ENCODE data around the gene SETD1B.
"Not testable (repeated sequence)": the region's sequence is repeated elsewhere in the genome, so short reads cannot be mapped to it uniquely, and the experiment has no call there.

SETD1B gene

DNA sequence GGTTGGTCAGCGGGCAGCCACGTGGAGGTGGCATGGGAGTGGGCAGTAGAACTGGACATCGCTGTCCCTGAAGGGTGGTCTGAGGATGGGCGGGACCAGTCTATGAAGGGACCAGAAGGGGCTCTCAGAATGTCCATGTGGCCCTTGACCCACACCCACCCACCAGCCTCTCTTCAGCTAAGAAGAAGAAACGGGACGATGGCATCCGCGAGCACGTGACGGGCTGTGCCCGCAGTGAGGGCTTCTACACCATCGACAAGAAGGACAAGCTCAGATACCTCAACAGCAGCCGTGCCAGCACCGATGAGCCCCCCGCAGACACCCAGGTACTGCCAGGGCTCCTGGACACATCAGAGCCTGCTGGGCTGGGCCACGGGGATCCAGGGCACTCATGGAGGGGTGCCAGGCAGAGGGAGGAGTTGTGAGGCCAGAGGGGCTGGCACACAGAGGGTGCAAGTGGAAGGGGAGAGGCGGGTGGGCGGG, 21.3 kb downstream of the SETD1B start:
- DNase-seq (ENCODE audit: low read depth in 3 of 3): no peak

DNA sequence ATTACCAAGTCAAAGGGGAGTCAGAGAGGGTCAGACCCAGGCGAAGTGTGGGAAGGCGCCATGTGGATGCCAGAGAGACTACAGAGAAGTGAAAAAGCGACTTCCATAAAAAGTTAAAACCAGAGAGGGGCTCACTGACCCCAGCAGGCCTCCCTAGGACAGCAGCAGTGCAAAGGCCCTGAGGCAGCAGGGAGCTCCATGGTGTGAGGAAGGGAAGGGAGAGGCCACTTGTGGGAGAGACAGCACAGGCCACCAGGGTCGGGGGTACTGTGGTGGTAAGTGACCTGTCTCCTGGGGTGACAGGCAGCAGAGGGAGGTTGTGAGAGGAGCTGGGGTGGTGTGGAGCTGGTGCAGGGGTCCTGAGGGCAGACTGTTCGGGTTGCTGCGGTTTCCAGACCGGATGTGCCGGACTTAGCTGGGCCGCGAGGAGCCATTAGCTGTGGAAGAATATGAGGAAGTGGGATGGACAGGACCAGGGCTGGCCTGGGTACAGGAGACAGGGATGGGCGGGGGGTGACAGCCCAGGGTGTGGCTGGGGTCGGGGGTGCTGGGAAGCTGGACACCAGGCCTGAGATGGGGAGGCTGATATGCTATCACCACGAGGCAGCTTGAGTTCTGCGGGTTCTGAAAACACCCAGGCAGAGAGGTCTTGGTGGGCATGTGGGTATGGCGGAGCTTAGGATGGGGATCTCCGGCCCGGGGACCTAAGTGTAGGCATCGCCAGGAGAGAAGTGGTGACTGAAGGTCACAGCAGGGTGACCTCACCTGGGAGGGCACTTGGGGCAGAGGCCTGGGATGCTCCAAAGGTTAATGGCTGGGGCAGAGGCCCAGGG, 22.7 kb downstream of the SETD1B start:
- no peak for DNase-seq (ENCODE audit: low read depth in 3 of 3)

DNA sequence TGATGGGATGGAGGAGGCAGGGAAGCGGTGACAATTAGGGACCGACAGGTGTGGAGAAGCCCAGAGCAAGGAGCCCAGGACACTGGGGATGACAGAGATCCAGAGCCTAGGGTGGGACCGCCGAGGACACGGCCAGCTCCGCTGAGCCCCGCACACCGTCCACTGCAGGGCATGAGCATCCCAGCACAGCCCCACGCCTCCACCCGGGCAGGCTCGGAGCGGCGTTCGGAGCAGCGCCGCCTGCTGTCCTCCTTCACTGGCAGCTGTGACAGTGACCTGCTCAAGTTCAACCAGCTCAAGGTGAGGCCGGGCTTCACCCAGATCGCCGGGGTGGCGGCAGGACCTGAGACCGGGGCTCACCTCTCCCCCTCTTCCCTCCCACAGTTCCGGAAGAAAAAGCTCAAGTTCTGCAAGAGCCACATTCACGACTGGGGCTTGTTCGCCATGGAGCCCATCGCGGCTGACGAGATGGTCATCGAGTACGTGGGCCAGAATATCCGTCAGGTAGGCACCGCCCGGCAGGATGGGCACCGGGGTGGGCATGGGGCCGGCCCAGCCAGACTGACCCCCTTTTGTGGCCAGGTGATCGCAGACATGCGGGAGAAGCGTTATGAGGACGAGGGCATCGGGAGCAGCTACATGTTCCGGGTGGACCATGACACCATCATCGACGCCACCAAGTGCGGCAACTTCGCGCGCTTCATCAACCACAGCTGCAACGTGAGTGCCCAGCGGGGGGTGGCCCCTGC, 23.7 kb downstream of the SETD1B start:
- DNase-seq (ENCODE audit: low read depth in 3 of 3): no peak

DNA sequence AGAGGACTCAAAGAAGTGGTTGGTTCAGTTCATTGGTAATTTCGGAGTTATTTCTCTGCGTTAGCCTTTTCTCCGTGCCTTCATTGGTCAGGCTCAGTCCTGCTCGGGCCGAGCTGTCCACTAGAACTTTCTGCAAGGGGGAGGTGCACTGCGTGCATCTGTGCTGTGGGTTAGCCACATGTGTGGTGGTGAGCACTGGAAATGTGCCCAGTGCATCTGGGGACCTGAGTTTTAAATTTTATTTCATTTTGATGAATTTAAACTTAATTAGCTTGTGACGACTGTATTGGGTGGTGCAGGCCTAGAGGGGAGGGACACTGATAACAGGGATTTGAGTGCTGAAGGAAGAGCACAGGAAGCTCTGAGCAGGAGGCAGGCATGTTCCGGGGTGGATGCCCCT, 24.5 kb downstream of the SETD1B start:
- DNase-seq (ENCODE audit: low read depth in 3 of 3): no peak

- no peak for DNase-seq (ENCODE audit: low read depth in 3 of 3)
Measured at GRCh38 chr12:121828826-121829225, 25.0 kb downstream of the SETD1B start.

DNA sequence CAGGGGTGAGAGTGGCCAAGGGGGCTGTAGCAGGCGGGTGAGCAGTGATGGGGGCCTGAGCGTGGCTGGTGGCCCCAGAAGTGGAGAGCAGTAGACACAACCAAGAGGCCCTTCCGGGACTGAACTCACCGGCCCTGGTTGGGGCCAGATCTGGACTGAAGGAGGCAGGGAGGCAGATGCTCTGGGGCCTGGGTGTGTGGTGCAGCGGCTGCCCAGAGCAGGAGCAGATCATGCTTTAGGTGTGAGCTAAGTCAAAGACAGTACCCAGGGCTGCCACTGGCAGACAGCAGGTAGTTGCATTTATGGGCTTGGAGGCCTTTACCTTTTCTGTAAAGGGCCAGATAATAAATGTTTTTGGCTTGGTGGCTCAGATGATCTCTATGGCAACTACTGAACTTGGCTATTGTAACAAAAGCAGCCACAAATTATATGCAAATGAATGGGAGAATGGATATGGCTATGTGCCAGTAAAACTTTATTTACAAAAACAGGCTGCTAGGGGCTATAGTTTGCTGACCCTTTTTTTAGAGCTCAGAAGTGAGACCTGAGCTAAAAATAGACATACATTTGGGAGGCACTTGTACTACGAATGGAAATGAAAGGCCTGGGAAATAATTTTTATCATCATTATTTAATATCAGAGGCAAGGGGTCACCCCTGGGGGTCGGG, 25.6 kb downstream of the SETD1B start:
- DNase-seq (ENCODE audit: low read depth in 3 of 3): no peak

- DNase-seq (ENCODE audit: low read depth in 3 of 3): no peak
Measured at GRCh38 chr12:121830134-121830533, 26.3 kb downstream of the SETD1B start.

DNA sequence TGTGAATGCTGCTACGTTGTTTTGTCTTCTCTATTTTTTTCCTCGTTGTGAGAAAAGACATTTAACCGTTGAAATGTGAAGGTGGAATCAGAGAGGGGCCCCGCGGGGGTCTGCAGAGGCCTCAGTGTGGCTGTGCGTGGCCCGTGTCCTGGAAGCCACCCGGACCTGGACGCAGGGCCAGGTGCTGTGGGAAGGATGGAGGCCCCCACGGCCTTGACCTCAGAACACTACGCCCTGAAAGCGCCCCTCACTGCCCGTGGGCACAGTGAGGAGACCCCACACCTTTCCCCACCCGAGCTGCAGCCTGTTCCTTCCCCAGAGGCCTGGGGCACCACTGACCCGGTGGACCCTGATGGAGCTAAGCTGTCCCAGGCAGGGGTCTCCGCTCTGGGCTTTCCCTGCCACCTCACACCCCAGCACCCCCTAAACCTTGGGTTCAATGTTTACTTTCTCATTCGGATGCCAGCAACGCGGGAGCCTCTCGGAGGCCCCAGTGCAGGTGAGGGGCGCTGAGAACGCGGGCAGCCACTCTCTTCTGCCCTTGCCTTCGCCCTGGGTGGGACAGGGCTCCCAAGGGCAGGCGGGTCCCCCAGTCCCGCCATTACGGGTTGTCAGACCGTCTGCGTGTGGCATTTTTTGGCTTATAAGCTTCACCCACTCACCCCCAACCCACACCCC, 26.9 kb downstream of the SETD1B start:
- DNase-seq (ENCODE audit: low read depth in 3 of 3): no peak

GRCh38 chr12:121831571-121832245, 27.9 kb downstream of the SETD1B start:
- DNase-seq (ENCODE audit: low read depth in 3 of 3): no peak

DNA sequence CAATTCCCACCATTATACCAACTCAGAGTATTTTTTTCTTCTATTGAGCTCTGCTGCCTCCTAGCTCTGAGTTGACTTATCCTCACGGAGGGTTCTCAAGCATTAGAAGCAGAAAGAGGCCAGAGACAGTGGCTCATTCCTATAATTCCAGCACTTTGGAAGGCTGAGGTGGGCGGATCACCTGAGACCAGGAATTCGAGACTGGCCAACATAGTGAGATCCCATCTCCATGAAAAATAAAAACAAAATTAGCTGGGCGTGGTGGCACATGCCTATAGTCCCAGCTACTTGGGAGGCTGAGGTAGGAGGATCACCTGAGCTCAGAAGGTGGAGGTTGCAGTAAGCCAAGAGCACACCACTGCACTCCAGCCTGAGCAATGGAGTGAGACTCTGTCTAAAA, 33.9 kb downstream of the SETD1B start:
- DNase-seq (ENCODE audit: low read depth in 3 of 3): no peak

DNA sequence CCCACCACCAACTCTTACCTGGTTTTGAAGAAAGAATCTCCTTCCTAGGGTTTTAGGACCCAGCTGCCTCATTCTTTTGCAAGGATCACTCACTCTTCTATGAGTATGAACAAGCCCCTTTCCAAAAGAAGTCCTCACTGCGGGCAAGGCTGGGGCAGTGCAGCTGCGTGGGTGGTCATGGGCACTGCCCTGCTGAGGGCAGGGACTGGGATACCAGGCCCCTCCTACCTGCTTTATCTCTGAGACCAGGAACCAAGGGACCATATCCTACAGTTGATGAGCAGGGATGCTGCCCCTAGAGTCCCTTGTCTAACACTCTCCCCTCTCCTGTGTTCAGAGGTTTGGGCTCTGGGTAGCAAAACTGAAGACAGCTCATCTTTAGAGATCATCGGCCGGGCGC, 34.3 kb downstream of the SETD1B start:
- DNase-seq (ENCODE audit: low read depth in 3 of 3): no peak

DNA sequence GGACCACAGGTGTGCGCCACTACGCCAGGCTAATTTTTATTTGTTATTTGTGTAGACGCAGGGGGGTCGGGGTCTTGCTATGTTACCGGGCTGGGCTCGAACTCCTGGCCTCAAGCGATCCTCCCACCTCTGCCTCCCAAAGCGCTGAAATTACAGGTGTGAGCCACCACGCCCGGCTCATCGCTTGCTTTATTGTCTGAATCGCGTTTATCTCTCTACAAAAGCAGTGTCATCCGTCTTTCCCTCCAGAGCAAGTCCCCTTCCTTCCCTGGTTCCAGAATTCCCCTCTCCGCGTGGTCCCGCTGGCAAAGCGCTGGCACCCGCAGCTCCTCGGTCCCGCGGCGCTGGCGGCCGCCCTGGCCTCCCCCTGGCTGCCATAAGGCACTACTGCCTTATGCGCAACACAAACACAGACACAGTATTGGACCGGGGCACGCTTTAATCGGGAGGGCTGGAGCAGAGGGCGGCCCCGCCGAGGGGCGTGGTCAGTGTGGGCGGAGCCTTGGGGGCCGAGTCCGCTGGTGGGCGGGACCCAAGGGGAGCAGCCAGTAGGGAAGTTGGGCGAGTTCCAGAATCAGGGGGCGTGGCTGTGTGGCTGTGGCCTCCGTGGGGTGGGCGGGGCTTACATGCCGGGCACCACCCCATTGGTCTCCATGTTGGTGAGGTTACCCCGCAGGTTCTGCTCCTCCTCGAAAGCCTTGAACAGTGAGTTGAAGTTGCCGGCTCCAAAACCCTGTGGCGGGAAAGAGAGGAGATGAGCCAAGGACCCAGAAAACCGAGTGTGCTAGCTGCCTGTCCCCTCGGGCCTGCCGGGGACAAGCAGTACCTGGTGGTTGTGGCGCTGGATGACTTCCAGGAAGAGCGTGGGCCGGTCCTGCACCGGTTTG, 35.5 kb downstream of the SETD1B start:
- peak; percentile 99 to 100 (median 99) for DNase-seq (ENCODE audit: low read depth in 3 of 3)

DNA sequence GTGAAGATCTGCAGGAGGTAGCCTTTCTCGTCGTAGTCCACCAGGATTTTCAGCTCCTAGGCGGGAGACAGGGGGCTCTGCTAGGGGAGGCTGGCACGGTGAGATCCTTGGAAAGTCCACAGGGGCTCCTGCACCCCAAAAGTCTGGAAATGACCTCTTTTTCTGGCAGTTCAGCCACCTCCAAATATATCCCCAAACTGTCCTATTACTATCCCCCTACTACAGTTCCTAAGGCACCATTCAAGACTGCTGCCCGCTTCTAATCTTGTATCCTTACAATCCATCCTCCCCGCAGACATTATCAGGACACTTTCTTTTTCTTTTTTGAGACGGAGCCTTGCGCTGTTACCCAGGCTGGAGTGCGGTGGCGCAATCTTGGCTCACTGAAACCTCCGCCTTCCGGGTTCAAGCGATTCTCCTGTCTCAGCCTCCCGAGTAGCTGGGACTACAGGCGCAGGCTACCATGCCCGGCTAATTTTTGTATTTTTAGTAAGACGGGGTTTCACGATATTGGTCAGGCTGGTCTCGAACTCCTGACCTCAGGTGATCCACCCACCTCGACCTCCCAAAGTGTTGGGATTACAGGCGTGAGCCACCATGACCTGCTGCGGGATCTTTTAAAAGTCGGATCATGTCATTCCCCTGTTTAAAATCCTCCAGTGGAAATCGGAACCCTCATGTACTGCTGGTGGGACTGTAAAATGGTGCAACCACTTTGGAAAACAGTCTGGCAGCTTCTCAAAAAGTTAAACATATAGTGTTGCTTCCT, 36.4 kb downstream of the SETD1B start:
- DNase-seq (ENCODE audit: low read depth in 3 of 3): no peak

GRCh38 chr12:121843236-121843982, 39.6 kb downstream of the SETD1B start:
- DNase-seq (ENCODE audit: low read depth in 3 of 3): no peak

DNA sequence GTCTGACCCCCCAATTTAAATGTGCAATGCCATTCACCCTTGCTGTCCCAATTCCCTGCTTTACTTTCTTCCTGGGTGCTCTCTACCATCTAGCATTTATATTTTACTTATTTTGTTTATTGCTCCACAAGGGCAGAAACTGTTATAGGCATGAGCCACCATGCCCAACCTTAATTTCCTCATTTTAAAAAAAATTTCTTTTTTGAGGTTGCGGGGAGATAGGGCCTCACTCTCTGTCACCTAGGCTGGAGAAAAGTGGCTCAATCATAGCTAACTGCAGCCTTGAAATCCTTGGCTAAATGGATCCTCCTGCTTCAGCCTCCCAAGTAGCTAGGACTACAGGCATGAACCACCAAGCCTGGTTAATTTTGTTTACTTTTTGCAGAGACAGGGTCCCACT, 41.9 kb downstream of the SETD1B start:
- DNase-seq (ENCODE audit: low read depth in 3 of 3): no peak

DNA sequence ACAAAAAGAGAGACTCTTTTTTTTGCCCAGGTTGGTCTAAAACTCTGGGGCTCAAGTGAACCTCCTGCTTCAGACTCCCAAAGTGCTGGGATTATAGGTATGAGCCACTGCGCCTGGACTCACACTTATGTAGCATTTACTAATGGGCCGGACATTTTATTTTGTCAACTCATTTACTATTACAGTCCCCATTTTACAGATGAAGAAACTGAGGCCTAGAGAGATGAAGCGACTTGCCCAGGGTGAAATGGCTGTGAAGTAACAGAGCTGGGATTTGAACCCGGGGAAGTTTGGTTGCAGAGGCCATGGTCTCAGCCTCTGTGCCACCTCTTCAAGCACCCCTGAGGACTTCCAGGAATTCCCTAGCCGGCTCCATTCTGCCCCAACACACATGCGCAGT, 45.4 kb downstream of the SETD1B start:
- no peak for DNase-seq (ENCODE audit: low read depth in 3 of 3)

- DNase-seq (ENCODE audit: low read depth in 3 of 3): no peak
Measured at GRCh38 chr12:121849665-121850064, 45.9 kb downstream of the SETD1B start.

DNA sequence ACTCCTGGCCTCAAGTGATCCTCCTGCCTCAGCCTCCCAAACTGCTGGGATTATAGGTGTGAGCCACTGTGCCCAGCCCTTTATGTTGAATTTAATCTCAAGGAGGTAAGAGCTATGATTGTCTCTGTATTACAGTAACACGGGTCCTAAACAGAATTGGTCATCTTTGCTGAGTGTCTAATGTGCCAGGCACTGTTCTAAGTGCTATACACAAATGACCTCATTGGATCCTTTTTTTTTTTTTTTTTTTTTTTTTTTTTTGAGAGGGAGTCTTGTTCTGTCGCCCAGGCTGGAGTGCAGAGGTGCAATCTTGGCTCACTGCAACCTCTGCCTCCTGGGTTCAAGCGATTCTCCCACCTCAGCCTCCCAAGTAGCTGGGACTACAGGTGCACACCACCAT, 48.6 kb downstream of the SETD1B start:
- DNase-seq (ENCODE audit: low read depth in 3 of 3): not testable (repeated sequence)

Measured in stimulated activated CD4-positive, alpha-beta T cell treated with anti-CD3 and anti-CD28 coated beads, TNF-alpha, amount 100 ng/mL, for 48 hours (primary cell).